Measurements from ENCODE around the gene FGF12.
A peak's percentile ranks its signal among the peaks of the same experiment; 100 is the strongest.

The FGF12 gene

GRCh38 chr3:192514754-192515663 is 212.3 kb downstream of the FGF12 start:
- Histone ChIP-seq H3K9ac (ENCODE audit: low read depth in 1 of 2, low read length in 2 of 2) (no peak overlapping the region), H3K9me3 (ENCODE audit: control insufficient read depth in 1 of 2, low read length in 2 of 2) (no peaks in the 10 kb centered on the region), H3K27me3 (ENCODE audit: control insufficient read depth in 1 of 2, insufficient read depth in 2 of 2, low read length in 2 of 2) (peaks cover 21 to 22% of the 10 kb centered on the region in 2 donors), H3K36me3 (ENCODE audit: control insufficient read depth in 1 of 2, insufficient read depth in 2 of 2, low read length in 2 of 2) (no peaks in the 10 kb centered on the region), H3K27ac (ENCODE audit: low read depth, low read length) (no peak overlapping the region), H3K4me3 (ENCODE audit: low read depth in 1 of 2, low read length in 2 of 2) (peak overlapping the region; percentile 56 to 57), H3K4me1 (ENCODE audit: control insufficient read depth in 1 of 2, insufficient read depth in 2 of 2, low read length in 2 of 2) (no peaks in the 10 kb centered on the region)

- peak overlapping the region; percentile 56 to 57 for H3K4me3 ChIP-seq (ENCODE audit: low read depth in 1 of 2, low read length in 2 of 2)
- H3K27ac ChIP-seq (ENCODE audit: low read depth, low read length): no peak overlapping the region
- no peaks in the 10 kb centered on the region for H3K4me1 ChIP-seq (ENCODE audit: control insufficient read depth in 1 of 2, insufficient read depth in 2 of 2, low read length in 2 of 2)
- no peaks in the 10 kb centered on the region for H3K36me3 ChIP-seq (ENCODE audit: control insufficient read depth in 1 of 2, insufficient read depth in 2 of 2, low read length in 2 of 2)
- no peaks in the 10 kb centered on the region for H3K9me3 ChIP-seq (ENCODE audit: control insufficient read depth in 1 of 2, low read length in 2 of 2)
- peaks cover 21% of the 10 kb centered on the region in 2 donors for H3K27me3 ChIP-seq (ENCODE audit: control insufficient read depth in 1 of 2, insufficient read depth in 2 of 2, low read length in 2 of 2)
- H3K9ac ChIP-seq (ENCODE audit: low read depth in 1 of 2, low read length in 2 of 2): no peak overlapping the region
These were observed 213.1 kb downstream of the FGF12 start for GRCh38 chr3:192514081-192514753.

DNA sequence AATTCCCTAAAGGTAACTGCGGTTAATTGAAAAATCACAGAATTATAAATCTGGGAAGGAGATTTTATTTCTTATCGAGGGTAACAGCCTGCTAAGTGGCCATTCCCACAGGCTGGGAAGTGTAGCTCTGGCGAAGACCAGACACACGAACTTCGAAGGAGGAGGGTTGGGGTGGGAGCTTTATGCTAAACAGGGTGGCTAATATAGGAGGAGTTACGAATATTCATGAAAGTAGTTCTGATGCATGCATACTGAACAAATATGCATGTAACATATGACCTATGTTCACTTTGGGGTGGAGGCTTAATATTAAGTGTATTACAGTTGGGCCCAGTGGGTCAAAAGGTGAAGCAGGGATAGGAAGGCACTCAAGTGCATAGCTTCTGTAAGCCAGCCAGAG is 221.6 kb downstream of the FGF12 start:
- Histone ChIP-seq H3K9me3 (ENCODE audit: control insufficient read depth in 1 of 2, low read length in 2 of 2) (no peaks in the 10 kb centered on the region), H3K27ac (ENCODE audit: low read depth, low read length) (no peak overlapping the region), H3K27me3 (ENCODE audit: control insufficient read depth in 1 of 2, insufficient read depth in 2 of 2, low read length in 2 of 2) (no peaks in the 10 kb centered on the region), H3K36me3 (ENCODE audit: control insufficient read depth in 1 of 2, insufficient read depth in 2 of 2, low read length in 2 of 2) (no peaks in the 10 kb centered on the region), H3K4me3 (ENCODE audit: low read depth in 1 of 2, low read length in 2 of 2) (no peak overlapping the region), H3K9ac (ENCODE audit: low read depth in 1 of 2, low read length in 2 of 2) (no peak overlapping the region), H3K4me1 (ENCODE audit: control insufficient read depth in 1 of 2, insufficient read depth in 2 of 2, low read length in 2 of 2) (no peaks in the 10 kb centered on the region)

DNA sequence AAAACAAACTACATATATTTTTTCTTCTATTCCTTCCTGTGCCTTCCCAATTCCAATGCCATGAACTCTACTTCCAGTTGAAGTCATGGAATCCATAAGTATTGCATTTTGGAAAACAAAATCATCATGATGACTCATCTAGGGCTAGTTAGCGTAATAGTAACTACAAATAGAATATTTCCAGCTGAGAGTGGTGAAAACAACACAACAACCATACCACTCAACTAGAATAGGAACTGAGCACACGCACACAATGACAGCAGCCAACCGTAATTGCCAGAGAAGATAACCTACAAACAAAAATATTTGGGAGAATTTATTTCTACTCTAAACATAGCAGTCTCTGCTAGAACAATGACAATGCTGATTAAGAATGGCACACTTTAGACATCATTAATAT is 225.9 kb downstream of the FGF12 start:
- Histone ChIP-seq H3K27ac (ENCODE audit: low read depth, low read length) (no peak overlapping the region), H3K4me3 (ENCODE audit: low read depth in 1 of 2, low read length in 2 of 2) (no peak overlapping the region), H3K4me1 (ENCODE audit: control insufficient read depth in 1 of 2, insufficient read depth in 2 of 2, low read length in 2 of 2) (no peaks in the 10 kb centered on the region), H3K9ac (ENCODE audit: low read depth in 1 of 2, low read length in 2 of 2) (no peak overlapping the region), H3K27me3 (ENCODE audit: control insufficient read depth in 1 of 2, insufficient read depth in 2 of 2, low read length in 2 of 2) (no peaks in the 10 kb centered on the region), H3K9me3 (ENCODE audit: control insufficient read depth in 1 of 2, low read length in 2 of 2) (no peaks in the 10 kb centered on the region), H3K36me3 (ENCODE audit: control insufficient read depth in 1 of 2, insufficient read depth in 2 of 2, low read length in 2 of 2) (no peaks in the 10 kb centered on the region)

- Histone ChIP-seq H3K9ac (ENCODE audit: low read depth in 1 of 2, low read length in 2 of 2) (no peak overlapping the region), H3K4me3 (ENCODE audit: low read depth in 1 of 2, low read length in 2 of 2) (no peak overlapping the region), H3K4me1 (ENCODE audit: control insufficient read depth in 1 of 2, insufficient read depth in 2 of 2, low read length in 2 of 2) (no peaks in the 10 kb centered on the region), H3K9me3 (ENCODE audit: control insufficient read depth in 1 of 2, low read length in 2 of 2) (no peaks in the 10 kb centered on the region), H3K27me3 (ENCODE audit: control insufficient read depth in 1 of 2, insufficient read depth in 2 of 2, low read length in 2 of 2) (no peaks in the 10 kb centered on the region), H3K27ac (ENCODE audit: low read depth, low read length) (no peak overlapping the region), H3K36me3 (ENCODE audit: control insufficient read depth in 1 of 2, insufficient read depth in 2 of 2, low read length in 2 of 2) (no peaks in the 10 kb centered on the region)
These were observed 230.3 kb downstream of the FGF12 start for GRCh38 chr3:192496905-192497587.

DNA sequence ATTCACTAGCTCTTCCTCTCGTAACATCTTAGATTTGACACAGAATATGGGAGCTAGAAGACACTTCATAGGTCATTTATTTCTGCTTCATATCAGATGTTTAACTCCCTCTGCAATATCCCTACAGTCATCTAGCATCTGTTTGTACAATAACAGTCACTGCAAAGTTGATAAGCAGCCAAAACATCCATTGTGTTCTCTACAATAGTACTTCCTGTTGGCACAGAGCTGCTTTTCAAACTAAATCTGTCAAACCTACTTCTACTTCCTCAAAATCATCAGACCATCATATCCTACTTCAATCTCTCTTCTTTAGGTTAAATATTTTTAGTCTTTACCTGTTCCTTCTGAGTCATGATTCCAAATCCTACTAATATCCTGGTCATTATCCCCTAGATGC is 233.2 kb downstream of the FGF12 start:
- Histone ChIP-seq H3K4me1 (ENCODE audit: control insufficient read depth in 1 of 2, insufficient read depth in 2 of 2, low read length in 2 of 2) (no peaks in the 10 kb centered on the region), H3K9me3 (ENCODE audit: control insufficient read depth in 1 of 2, low read length in 2 of 2) (no peaks in the 10 kb centered on the region), H3K27me3 (ENCODE audit: control insufficient read depth in 1 of 2, insufficient read depth in 2 of 2, low read length in 2 of 2) (no peaks in the 10 kb centered on the region), H3K4me3 (ENCODE audit: low read depth in 1 of 2, low read length in 2 of 2) (no peak overlapping the region), H3K27ac (ENCODE audit: low read depth, low read length) (no peak overlapping the region), H3K9ac (ENCODE audit: low read depth in 1 of 2, low read length in 2 of 2) (no peak overlapping the region), H3K36me3 (ENCODE audit: control insufficient read depth in 1 of 2, insufficient read depth in 2 of 2, low read length in 2 of 2) (no peaks in the 10 kb centered on the region)

GRCh38 chr3:192490720-192491119 is 236.6 kb downstream of the FGF12 start:
- H3K36me3 ChIP-seq (ENCODE audit: control insufficient read depth in 1 of 2, insufficient read depth in 2 of 2, low read length in 2 of 2): no peaks in the 10 kb centered on the region
- no peak overlapping the region for H3K27ac ChIP-seq (ENCODE audit: low read depth, low read length)
- H3K4me3 ChIP-seq (ENCODE audit: low read depth in 1 of 2, low read length in 2 of 2): no peak overlapping the region
- no peaks in the 10 kb centered on the region for H3K4me1 ChIP-seq (ENCODE audit: control insufficient read depth in 1 of 2, insufficient read depth in 2 of 2, low read length in 2 of 2)
- no peaks in the 10 kb centered on the region for H3K27me3 ChIP-seq (ENCODE audit: control insufficient read depth in 1 of 2, insufficient read depth in 2 of 2, low read length in 2 of 2)
- no peaks in the 10 kb centered on the region for H3K9me3 ChIP-seq (ENCODE audit: control insufficient read depth in 1 of 2, low read length in 2 of 2)
- no peak overlapping the region for H3K9ac ChIP-seq (ENCODE audit: low read depth in 1 of 2, low read length in 2 of 2)

DNA sequence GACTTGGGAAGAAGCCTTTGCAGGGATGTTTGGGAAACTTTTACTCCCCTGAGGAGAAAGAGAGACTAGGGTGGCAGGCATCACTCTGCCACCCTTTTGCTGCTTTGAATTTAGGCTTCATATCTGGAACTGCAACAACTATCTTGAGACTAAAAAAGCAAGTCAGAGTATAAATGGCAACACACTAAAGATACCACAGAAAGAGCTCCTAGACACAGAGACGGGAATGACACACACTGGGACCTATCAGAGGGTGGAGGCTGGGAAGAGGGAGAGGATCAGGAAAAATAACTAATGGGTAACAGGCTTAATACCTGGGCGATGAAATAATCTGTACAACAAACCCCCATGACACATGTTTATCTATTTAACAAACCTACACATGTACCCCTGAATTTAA is 237.8 kb downstream of the FGF12 start:
- Histone ChIP-seq H3K36me3 (ENCODE audit: control insufficient read depth in 1 of 2, insufficient read depth in 2 of 2, low read length in 2 of 2) (no peaks in the 10 kb centered on the region), H3K9me3 (ENCODE audit: control insufficient read depth in 1 of 2, low read length in 2 of 2) (no peaks in the 10 kb centered on the region), H3K4me1 (ENCODE audit: control insufficient read depth in 1 of 2, insufficient read depth in 2 of 2, low read length in 2 of 2) (no peaks in the 10 kb centered on the region), H3K9ac (ENCODE audit: low read depth in 1 of 2, low read length in 2 of 2) (no peak overlapping the region), H3K27ac (ENCODE audit: low read depth, low read length) (no peak overlapping the region), H3K27me3 (ENCODE audit: control insufficient read depth in 1 of 2, insufficient read depth in 2 of 2, low read length in 2 of 2) (no peaks in the 10 kb centered on the region), H3K4me3 (ENCODE audit: low read depth in 1 of 2, low read length in 2 of 2) (no peak overlapping the region)

GRCh38 chr3:192487033-192487432 is 240.3 kb downstream of the FGF12 start:
- Histone ChIP-seq H3K4me1 (ENCODE audit: control insufficient read depth in 1 of 2, insufficient read depth in 2 of 2, low read length in 2 of 2) (no peaks in the 10 kb centered on the region), H3K4me3 (ENCODE audit: low read depth in 1 of 2, low read length in 2 of 2) (no peak overlapping the region), H3K27ac (ENCODE audit: low read depth, low read length) (no peak overlapping the region), H3K36me3 (ENCODE audit: control insufficient read depth in 1 of 2, insufficient read depth in 2 of 2, low read length in 2 of 2) (no peaks in the 10 kb centered on the region), H3K9ac (ENCODE audit: low read depth in 1 of 2, low read length in 2 of 2) (no peak overlapping the region), H3K27me3 (ENCODE audit: control insufficient read depth in 1 of 2, insufficient read depth in 2 of 2, low read length in 2 of 2) (no peaks in the 10 kb centered on the region), H3K9me3 (ENCODE audit: control insufficient read depth in 1 of 2, low read length in 2 of 2) (no peaks in the 10 kb centered on the region)

DNA sequence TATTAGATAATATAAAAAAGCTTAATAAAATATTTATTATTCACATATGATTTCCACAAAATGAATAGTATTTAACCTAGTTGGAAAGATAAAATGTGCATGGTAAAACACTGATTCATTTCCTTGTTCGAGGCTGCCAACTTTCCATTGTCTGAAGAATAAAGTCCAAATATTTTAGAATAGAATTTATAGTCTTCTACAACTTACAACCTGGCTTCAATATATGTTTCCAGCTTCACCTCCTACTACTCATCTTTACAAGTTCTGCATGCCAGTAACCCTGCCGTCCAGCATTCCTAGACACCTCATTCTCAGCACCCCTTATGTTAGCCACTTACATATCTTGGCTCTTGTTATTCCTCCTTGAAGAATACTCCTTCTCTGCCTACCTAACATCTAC is 244.5 kb downstream of the FGF12 start:
- Histone ChIP-seq H3K4me3 (ENCODE audit: low read depth in 1 of 2, low read length in 2 of 2) (peak overlapping the region in 1 of 2 donors; percentile 25), H3K27ac (ENCODE audit: low read depth, low read length) (no peak overlapping the region)

More for the DNA sequence above, 244.5 kb downstream of the FGF12 start:
- Histone ChIP-seq H3K4me1 (ENCODE audit: control insufficient read depth in 1 of 2, insufficient read depth in 2 of 2, low read length in 2 of 2) (no peaks in the 10 kb centered on the region), H3K36me3 (ENCODE audit: control insufficient read depth in 1 of 2, insufficient read depth in 2 of 2, low read length in 2 of 2) (no peaks in the 10 kb centered on the region), H3K27me3 (ENCODE audit: control insufficient read depth in 1 of 2, insufficient read depth in 2 of 2, low read length in 2 of 2) (no peaks in the 10 kb centered on the region), H3K9ac (ENCODE audit: low read depth in 1 of 2, low read length in 2 of 2) (no peak overlapping the region), H3K9me3 (ENCODE audit: control insufficient read depth in 1 of 2, low read length in 2 of 2) (no peaks in the 10 kb centered on the region)
